Ecto neural progenitor cell (in vitro differentiated cells): ENCODE measurements around the gene EHD4.

Experiments used
- DNase-seq: peaks from one replicate; pipeline ENCODE4 v3.0.0-alpha.2; 2018; ENCODE audit warnings: low spot score

The EHD4 gene

DNA sequence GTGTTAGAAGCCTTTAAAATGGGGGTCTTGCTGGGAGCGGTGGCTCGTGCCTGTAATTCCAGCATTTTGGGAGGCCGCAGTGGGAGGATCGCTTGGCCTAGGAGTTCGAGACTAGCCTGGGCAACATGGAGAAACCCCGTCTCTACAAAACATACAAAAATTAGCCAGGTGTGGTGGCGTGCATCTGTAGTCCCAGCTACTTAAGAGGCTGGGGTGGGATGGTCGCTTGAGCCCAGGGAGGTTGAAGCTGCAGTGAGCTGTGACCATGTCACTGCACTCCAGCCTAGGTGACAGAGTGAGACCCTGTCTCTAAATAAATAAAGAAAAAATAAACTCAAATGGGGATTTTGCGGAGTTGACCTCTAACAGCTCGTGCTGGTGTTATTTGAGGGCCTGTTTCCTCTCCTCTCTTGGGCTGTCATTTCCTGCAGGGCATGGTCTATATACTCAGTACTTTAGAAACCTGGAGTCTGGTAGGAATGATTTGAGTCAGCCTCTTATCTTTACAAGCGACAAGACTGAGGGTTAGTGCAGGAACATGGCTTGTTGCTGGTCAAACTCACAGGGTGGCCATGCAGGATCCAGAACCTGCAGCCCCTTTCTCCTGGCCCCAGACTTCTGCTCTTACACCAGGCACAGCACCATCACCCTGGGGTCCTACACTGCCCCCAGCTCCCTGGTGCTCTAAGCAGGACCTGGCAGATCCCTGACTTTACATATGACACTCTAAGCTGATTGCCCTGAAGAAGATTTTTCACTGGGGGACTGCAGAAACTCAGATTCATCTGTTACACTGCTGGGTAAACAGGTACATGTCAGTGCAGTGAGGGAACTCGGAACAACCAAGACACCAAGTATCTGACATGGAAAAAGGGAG lies 15.1 kb downstream of the EHD4 start:
- DNase-seq = no peak

GRCh38 chr15:41955807-41956525 lies 16.4 kb downstream of the EHD4 start:
- DNase-seq = no peak

- DNase-seq = no peak
These were observed 17.3 kb downstream of the EHD4 start for GRCh38 chr15:41955100-41955499.

DNA sequence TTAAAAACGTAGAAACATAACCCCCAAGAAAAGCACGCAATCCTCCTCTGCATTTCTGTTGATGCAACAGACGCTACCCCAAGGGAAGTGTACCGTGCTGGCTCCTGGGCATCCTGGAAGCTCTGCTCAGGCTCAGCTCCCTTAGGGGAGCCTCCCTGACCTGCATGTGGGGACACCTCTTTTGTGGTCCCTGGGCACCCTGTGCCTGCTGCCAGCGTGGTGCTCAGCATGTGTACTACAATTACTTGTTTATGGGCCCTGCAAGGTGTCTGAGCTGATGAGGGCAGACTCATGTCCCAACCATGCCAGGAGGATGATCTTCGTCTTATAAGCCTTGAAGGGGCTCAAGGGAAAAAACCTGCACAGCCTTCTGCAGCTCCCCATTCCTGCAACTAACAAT lies 18.3 kb downstream of the EHD4 start:
- DNase-seq = no peak

GRCh38 chr15:41952013-41952563 lies 20.3 kb downstream of the EHD4 start:
- DNase-seq = no peak

DNA sequence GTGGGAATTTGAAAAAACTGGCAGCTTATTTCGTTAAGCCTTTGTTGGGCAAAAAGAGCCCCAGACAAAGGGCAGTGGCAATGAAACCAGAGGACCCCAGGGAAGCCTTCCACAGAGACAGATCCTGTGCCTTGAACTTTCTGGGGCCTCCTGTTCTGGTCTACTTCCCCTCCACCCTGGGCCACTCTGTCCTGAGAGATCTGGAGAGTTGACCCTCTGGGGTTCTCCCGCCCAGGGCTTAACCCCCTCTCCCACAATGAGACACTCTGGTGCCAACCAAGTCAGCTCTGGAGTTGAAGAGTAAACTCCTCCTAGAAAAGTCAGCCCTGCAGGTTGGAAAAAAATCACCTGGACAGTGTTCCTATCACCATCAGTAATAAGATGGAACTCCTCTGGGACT lies 20.8 kb downstream of the EHD4 start:
- no peak for DNase-seq

DNA sequence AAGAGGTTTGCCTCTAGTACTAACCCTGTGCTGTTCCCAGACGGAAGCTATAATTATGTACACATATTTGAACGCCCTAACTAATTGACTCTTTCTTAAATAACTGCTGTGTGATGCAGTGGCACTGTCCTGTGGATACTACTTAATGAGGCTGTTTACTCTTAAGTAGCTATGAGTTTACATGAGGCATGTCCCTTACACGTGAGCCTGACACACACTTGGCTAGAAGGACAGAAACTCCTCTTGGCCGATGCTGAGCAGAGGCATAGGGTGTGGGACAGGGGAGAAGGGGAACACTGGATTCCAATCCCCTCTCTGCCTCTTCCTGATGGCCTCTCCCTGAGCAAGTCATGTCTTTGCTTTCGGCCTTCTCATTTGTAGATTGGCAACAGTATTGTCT lies 21.9 kb downstream of the EHD4 start:
- DNase-seq = no peak

DNA sequence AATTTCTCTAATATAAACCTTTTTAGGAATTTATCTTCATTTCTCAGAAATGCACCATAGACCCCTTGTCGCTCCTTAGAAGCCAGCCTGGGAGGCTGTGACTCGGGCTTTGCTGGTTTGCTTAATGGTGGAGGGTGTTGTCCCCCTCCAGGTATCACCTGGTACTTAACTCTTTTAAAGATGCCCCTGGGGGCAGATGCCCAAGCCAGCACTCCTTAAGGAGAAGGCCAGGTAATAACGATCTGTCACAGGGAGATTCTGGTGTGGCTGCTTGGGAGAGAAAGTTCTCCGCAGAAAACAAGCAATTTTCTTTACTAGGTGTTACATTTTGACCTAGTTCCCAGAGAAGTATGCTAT lies 22.3 kb downstream of the EHD4 start:
- no peak for DNase-seq

DNA sequence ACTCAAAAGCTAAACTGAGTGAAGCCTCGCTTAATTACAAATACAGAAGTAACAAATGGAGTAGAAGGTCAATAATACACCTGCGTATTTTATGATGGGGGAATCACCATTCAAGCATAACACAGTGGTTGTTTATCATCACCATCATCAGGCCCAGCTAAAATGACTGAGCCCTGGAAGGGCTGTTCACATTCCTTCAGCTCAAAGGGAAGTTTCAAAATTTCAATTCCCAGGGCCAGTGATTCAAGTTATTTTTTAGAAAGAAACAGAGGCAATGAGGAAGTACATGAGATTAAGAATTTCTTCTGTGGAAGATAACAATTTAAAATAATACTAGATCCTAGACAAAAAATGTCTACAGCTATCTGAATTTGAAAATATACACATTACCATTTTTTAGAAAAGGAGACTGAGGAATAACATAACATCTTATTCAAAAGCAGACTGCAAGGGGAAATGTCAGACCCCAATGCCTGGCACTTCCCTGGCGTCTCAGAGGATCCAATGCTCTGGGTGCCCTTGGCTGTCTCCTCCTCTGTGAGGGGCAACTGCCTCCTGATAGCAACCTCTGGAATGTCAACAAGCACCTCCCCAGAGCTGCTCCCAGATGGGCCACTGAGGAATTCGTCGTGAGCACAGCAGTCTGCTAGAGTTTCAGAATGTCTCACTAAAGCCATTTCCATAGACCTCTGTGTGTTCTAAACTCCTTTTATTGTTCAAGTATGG lies 22.8 kb downstream of the EHD4 start:
- no peak for DNase-seq

DNA sequence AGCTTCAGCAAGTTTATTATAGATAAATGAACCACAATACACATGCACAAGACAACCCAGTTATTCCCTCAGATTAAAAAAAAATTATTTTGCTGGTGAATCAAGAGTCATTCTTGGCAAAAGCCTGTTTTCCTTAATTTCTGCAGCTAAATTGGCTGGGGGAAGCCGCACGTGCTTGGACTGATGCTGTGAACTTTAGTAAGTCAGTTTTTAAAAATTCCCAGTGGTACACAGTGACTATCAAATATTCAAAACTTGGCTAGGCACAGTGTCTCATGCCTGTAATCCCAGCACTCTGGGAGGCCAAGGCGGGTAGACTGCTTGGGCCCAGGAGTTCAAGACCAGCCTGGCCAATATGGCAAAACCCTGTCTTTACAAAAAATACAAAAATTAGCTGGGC lies 23.9 kb downstream of the EHD4 start:
- no peak for DNase-seq

DNA sequence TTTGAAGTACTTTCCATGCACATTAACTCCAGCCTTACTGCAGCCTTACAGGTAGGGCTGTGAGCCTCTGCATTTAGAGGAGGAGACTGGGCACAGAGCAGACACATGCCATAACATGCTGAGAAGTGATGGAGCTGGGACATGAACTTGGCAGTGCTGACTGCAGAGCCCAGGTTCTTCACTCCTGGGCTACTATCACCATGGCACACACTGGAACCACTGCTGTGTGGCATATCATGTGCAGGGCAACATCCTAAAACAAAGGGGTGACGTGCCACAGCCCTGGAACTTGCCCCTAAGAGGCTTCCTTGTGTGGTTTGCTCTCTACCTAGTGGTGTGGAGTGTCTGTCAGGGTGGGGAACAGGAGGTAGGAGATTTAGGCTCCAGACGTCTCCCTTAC lies 25.4 kb downstream of the EHD4 start:
- no peak for DNase-seq

DNA sequence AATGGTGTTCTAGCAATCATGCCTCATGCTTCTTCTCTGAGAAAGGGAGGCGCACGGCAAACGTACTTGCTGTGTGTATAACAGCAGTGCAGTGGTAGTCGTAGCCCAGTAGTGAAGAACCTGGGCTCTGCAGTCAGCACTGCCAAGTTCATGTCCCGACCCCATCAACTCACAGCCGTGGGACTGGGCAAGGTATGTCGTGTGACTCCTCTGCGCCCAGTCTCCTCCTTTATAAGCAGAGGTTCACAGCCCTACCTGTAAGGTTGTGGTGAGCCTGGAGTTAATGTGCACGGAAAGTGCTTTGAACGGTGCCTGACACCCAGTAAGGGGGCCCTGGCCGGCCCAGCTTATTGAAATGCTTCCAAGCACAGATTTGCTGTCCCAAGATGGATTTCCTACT lies 26.6 kb downstream of the EHD4 start:
- no peak for DNase-seq

GRCh38 chr15:41945221-41945620 lies 27.1 kb downstream of the EHD4 start:
- no peak for DNase-seq

DNA sequence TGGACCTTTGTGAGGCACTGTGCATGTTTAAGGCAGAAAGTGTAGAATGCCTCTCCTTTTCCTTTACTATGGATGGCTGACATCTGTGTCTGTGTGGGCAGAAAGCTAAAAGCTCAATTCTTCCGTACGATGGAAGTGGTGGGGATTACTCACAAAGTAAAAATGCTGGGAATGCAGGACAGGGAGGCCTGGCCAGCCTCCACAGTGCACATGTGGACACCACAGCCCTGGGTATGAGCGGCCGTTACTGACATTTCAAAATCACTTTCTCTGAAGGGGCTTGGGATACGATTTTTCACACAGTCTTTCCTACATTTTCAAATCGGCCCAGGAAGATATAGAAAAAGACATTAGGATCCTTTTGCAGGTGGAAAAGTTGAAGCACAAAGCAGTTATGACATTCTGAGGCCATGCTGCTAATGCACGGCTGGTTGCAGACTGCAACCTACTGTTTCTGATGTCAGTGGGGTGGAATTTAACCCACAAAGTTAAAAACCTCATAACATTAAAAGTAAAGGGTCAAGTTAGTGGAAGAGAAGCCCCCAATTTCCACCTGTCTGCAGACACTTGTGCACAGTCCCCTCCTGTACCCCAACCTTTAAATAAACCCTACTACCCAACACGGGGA lies 27.9 kb downstream of the EHD4 start:
- DNase-seq = no peak

- DNase-seq = no peak
These were observed 28.6 kb downstream of the EHD4 start for GRCh38 chr15:41943543-41944312.

DNA sequence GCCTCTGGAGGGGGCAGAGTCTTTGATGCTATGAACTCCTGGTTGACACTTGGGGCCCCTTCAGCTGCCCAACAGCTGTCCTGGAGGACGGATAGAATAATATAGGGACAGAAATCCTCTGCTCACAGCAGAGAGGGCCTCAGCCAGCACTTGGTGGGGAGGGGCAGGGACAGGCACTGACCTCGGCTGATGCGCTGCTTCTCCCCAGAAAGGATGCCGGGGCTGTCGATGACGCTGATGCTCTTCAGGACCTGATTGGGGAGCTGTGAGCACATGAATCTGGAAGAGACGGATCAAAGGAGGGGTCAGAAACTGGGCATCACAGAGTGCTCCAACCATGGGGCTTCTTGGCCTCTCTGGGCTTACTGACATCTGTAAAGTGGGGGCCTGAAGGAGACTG lies 29.5 kb downstream of the EHD4 start:
- no peak for DNase-seq

- DNase-seq = peak; percentile 55
These were observed 30.5 kb downstream of the EHD4 start for GRCh38 chr15:41941644-41942415.

DNA sequence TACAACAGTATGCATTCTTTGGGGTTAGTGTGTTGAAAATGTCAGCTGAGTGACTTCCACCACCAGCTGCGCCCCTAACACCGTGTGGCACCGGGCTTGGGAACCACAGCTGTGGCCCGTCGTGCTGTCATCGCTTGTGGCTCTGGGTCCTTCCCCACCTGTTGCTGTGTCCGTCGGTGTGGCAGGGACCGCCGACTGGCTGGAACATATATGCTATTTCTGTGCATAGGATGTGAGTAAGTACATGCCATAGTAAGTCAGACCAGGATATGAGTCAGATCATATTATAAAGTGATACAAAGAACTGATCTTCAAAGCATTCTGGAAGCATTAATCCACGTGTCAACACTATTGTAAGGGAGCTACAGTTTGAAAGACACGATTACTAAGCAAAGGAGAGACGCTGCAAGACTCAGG lies 31.9 kb downstream of the EHD4 start:
- DNase-seq = no peak

GRCh38 chr15:41939986-41940385 lies 32.4 kb downstream of the EHD4 start:
- DNase-seq = no peak

DNA sequence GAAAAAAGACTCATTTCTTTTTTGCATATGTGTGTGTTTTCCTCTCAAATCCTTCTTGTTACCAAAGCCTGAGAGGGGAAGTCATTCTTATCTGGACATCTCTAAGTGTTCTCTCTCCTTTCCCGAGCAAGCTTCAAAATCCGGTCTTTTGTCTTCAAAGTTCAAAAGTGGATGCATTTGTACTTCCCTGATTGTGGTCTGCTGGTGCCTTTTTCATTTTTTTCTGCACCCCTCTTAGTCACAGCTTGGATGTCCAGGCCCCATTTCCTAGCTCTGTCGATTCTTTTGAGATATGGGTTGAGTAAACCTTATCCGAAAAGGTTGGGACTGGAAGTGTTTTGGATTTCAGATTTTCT lies 34.8 kb downstream of the EHD4 start:
- DNase-seq = no peak
